Endometrium (tissue), 2 donors: Measurements from ENCODE around the gene ATP5PF.
A peak's percentile ranks its signal among the peaks of the same experiment; 100 is the strongest.
"Not testable (repeated sequence)": the region's sequence is repeated elsewhere in the genome, so short reads cannot be mapped to it uniquely, and the experiment has no call there.

ENCODE experiments used
- FAIRE-seq: peaks from 2 replicates; lab custom pipeline; 2012; peaks lifted over from hg19 to GRCh38; lab: Jason Lieb, UNC
- donor health status: control.
- donor health status: control.

Gene ATP5PF

DNA sequence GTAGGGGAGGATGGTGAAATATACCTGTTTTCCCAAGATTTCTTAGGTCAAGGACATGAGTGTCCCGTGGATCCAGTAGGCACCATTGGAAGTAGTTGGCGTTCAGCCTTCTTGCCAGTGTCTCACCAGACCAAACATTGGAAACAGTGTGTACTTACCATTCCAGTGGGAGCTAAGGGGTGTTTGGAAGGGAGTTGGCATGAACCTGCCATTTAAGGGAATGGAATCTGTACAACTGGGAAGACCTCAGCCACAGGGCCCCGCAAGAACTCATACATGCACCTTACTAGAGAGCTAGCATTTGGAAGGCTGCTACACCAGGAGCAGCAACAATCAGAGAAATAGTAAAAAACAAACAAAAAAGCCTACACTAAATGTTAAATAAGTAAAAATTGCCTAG, 12.7 kb downstream of the ATP5PF start:
- FAIRE-seq: no peak

DNA sequence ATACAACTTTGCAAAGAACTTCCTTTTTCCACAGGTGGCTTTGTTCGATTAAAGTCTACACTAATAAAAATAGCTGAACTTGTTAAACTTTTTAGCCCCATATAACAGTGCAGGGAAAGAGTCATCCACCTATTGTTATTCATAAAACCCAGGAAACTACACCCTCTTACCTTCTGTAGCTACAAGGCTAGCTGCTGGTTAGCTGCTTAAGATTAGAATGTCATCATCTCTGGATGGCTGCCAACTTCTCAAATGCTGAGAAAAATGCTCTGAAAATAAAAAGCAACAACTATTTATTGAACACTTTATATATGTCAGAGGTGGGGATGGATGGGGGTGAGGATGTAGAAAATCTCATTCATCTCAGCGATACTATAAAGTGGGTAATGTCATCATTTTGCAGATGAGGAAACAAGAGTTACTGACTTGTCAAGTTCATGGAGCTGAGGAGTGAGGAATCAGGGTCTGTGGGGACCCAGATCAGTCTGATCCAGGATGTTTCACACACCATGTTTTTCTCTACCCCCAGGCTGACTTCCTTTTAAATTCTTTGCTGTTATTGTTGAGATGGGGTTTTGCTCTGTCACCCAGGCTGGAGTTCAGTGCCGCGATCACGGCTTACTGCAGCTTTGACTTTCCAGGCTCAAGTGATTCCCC, 17.1 kb downstream of the ATP5PF start:
- FAIRE-seq: no peak

DNA sequence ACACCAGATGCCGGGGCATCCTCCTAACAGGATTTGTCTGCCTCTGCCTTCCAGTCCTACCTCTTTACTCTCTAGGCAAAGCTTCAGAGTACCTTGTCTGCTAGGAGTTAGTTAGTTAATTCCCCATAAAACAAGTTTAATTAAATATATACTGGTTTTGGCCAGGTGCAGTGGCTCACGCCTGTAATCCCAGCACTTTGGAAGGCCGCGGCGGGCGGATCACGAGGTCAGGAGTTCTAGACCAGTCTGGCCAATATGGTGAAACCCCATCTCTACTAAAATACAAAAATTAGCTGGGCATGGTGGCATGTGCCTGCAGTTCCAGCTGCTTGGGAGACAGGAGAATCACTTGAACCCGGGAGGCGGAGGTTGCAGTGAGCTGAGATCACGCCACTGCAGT, 20.6 kb downstream of the ATP5PF start:
- not testable (repeated sequence) for FAIRE-seq

DNA sequence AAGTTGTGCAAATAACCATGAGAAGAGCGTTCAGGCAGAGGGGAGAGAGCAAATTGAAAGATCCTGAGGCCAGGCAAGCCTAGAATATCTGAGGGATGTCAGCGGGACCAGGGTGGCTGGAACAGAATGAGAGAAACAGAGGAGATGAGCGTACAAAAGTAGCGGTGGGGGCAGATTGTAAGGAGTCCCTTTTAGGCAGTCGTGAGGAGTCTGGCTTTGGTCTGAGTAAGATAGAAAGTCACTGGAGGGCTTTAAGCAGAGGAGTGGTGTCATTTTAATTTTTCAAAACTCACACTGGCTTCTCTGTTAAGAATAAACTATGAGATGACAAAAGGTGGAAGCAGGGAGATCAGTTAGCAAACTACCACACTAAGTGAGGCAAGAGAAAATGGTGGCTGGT, 24.2 kb downstream of the ATP5PF start:
- no peak for FAIRE-seq

DNA sequence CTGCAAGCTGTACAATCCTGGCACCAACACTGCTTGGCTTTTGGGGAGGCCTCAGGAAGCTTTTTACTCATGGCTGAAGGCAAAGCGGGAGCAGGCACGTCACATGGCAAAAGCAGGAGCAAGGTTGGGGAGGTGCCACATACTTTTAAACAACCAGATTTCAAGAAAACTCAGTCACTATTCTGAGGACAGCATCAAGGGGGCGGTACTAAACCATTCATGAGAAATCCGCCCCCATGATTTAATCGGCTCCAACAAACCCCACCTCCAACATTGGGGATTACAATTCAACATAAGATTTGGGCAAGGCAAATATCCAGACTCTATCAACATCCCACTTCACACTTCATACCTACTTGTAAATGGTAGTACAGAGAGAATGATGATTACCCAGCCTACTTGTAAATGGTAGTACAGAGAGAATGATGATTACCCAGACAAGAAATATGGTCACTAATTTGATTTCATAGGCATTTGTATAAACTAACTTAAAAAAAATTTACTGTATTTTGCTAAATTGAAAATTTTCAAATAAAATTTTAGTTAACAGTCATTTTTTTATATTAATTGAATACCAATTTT, 24.9 kb downstream of the ATP5PF start:
- no peak for FAIRE-seq

DNA sequence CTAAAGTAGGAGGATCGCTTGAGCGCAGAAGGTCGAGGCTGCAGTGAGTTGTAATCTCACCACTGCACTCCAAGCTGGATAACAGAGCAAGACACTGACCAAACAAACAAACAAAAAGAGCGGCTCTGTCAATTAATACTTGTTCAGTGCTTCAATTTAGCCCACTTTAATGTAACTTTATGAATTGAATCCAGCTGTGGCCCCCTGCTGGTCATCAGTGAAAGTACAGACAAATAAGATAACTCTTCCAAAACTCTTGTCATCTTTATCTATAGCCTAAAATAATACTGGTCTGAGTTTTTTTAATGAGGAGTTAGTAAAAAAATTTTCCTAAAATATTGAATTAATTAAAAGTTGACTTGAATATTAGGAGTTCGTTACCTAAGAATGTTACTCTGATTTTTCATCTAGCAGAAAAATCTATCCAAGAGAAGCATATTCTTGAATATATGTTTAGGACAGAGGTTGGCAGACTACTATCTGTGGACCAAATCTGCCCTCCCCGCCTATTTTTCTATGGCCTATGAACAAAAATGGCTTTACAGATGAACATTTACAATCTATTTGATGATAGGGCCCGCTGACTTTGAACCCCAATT, 26.1 kb downstream of the ATP5PF start:
- FAIRE-seq: peak; percentile 94

DNA sequence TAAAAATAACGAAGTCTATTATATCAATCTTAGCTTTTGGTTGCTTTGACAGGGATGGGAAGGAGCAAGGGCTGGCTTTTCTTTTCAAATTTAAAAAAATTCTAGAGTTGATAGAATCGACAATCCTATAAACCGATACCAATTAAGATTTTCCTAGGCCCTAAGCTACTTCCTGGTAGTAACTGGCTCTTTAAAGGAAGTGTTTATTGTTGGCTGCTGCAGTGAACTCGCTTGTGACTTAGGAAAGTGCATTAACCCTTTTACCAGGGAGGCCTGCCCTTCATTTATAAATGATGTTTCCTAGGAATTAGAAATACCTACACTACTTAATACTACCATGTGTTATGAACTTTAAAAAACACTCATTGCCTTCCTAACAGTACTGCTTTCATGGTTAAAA, 33.2 kb downstream of the ATP5PF start:
- no peak for FAIRE-seq

DNA sequence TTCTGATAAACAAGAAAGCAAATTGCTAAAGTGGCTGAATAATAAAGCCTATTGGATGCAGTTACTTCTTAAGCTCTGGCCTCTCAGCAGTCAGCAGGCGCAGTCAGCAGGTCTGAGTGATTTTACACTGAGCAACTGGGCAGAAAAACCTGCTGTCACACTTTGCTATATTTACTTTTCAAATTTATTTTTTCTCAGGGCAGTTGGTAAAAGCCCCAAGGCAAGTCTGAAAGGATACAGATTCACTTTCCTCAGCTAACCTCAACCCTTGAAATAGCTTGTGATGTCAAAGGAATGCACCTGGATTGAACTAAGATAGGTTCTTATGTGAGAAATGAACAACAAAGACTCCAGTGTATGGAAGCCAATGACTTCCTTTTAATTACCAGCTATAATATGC, 34.0 kb downstream of the ATP5PF start:
- no peak for FAIRE-seq

DNA sequence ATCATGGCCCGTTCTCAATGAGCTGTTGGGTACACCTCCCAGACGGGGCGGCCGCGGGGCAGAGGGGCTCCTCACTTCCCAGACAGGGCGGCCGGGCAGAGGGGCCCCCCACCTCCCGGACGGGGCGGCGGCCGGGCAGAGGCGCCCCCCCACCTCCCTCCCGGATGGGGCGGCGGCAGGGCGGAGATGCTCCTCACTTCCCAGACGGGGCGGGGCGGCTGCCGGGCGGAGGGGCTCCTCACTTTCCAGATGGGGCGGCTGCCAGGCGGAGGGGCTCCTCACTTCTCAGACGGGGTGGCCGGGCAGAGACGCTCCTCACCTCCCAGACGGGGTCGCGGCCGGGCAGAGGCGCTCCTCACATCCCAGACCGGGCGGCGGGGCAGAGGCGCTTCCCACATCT, 39.2 kb downstream of the ATP5PF start:
- FAIRE-seq: not testable (repeated sequence)

DNA sequence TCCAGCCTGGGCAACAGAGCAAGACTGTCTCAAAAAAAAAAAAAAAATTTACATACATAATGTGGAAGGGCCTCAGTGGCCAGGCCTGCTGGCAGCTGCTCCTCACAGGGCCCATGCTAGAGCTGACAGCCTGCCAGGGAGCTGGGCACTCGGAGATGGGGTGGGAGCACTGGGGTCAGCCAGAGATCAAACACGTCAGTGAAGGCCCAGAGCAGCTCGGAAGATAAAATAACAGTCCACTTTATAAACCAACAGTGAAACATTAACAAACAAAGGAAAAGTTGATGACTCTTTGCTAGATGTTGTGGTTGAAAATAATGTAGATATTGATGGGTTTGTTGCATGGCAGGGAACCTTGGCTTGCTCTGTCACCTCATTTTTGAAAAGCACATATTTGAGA, 42.7 kb downstream of the ATP5PF start:
- FAIRE-seq: no peak

DNA sequence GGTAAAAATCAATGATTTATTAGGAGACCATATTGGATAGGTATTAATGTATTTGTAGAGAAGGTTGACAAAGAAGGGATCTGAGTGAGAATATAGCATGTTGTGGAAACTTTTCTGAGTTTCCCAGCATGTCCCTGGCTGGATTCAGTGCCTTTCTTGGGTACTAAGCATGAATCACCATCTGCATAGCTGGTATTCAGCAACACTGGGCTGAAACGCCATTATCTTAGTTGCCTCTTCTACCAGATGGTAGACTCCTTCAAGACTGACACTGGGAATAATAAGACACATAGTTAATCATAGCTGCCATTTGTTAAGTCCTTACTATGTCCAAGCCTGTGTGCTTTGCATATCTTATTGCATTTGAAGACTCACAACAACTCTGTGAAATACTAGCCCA, 45.5 kb downstream of the ATP5PF start:
- no peak for FAIRE-seq

DNA sequence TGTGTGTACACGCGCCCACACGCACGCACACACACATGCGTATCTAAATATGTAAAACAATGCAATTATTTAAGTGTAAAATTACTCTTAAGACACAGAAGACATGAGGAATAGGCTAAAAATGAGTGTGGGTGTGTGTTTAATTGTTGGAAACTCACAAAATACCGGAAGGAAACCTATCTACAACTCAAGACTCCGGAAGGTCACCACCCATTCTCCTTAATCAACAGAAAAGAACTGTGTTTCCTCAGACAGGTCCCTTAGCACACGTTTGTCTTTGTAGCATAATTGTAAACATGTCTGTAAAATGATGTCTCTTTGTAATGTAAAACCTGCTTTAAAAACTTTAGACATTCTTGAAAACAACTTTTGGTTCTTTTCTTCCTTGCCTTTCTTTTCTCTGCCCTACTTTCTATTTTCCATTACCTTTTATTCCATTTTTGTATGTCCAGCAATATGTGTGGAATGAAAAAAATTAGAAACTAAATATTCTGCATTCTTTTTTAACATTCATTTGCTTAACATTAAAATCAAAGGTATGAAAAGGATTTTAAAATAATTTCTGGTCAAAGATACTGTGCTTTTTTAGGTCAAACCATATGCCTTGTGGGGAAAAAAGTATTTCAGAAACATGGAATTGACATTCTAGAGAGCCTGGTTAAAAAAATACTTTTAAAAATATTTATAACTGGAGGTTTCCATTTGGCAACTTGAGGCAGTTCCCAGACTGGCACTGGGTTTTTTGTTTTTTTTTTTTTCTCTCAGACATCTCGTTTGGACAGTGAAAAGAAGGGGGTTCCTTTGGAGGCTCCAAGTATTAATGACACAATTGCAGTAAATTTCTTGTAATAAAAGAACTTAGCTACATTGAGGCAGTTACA, 46.2 kb downstream of the ATP5PF start:
- peak; percentile 57 for FAIRE-seq

DNA sequence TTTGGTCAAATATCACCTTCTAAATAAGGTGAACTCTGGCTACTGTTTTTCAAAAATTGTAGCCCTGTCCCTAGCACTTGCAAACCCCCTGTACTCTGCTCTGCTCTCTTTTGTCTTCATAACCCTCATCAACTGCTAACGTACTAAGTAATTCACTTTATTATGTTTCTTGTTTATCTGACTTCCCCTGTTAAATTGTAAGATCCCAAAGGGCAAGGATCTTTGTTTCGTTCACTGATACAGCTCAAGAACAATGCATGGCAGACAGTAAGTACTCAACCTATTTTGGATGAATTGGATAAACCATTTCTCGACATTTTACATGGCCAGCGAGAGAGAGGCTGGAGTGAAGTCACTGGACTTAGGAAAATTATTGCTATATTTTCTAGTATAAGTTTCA, 46.9 kb downstream of the ATP5PF start:
- FAIRE-seq: no peak

DNA sequence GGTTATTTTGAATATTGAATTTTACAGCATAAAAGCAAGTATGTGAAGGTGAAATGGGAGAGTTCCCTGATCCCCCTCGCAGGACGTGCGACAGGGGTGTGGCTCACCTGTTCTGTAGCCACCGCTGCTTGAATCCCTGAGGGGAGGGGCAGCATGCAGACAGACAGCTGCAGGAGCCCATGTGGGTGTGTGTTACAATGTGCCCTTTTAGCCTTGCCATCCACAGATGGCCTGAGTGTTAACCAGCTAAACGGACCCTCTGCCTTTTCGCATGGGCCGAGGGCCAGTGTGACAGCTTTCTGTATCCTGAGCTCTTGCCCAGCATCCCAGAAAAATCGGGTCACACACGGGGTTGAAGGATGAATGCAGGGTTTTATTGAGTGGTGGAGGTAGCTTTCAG, 52.3 kb downstream of the ATP5PF start:
- no peak for FAIRE-seq

DNA sequence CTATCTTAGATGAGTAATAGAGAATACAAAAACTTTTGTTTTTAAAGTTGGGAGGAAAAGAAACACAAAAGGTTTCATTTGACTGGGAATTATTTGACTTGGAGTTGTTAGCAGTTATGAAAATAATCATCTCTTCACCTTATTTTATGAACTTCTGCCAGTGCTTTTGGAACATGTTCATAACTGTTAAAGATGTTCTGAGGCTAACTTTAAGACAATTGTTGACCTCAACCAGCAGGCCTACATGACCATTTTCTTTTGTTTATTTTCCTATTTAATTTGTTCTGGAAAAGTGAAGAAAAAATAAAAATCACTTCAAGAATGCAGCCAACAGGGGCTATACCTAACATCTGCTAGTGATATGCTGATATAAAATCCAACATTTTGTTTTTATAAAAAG, 58.3 kb downstream of the ATP5PF start:
- FAIRE-seq: peak; percentile 94
